RPMI8226 (cell line): ENCODE data around the gene LMTK3.
A peak's percentile ranks its signal among the peaks of the same experiment; 100 is the strongest.

Experiments
- DNase-seq: peaks from one replicate; pipeline ENCODE4 v3.0.0-alpha.2; 2015

The LMTK3 gene

DNA sequence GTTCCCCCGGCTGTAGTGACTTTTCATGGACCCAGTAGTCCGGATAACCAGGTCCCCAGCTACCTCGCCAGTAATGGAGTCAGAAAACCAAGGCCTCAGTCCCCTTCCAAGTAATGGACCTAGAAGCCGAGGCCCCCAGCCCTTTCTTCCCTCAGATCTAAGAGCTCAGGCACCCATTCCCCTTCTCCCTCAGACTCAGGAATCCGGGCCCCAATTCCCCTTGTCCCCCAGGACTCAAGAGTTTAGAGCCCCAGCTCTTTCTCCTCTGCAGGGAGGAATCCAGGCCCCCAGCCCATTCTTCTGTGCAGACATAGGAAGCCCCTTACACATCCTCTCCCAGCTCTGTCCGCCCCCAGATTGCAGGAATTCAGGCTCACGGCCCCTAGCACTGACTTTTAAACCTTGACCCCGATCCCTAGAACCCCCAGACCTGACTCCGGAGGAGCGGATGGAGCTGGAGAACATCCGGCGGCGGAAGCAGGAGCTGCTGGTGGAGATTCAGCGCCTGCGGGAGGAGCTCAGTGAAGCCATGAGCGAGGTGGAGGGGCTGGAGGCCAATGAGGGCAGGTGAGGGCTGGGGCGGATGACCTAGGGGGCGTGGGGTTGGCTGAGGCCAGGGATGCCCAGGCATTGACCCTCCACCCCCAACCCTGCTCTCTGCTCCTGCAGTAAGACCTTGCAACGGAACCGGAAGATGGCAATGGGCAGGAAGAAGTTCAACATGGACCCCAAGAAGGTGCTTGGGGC lies 41.5 kb downstream of the LMTK3 start:
- DNase-seq: no peak

DNA sequence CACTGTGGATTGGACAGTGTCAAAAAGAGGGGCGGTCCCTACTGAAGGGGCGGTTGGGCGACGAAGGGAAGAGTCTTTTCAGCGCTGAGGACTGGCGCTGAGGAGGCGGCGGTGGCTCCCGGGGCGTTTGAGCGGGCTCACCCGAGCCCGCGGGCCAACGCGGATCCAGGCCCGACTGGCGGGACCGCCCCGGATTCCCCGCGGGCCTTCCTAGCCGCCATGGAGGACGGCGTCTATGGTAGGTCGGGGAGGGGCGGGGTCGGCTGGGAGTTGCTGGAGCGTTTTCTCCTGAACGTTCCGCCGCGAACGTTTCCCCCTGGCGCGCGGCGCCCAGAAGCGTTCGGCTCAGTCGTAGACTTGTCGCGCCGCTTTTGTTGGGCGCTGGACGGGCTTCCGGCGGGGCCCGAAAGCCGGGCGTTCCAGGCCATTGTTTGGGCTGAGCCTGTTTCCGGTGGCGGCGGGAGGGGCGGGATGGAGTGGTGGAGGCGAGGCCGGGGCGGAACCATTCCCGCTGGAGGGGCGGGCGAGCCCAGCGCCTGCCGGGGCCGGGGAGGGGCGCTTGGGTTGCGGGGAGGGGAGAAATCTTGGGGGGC lies 42.2 kb downstream of the LMTK3 start, which contains the start of gene CYTH2:
CYTH2 (plus strand) TSS at position 81 of the 593 bp plus-strand sequence; CDS start at position 220, 139 bp downstream.
- peak; percentile 68 for DNase-seq

DNA sequence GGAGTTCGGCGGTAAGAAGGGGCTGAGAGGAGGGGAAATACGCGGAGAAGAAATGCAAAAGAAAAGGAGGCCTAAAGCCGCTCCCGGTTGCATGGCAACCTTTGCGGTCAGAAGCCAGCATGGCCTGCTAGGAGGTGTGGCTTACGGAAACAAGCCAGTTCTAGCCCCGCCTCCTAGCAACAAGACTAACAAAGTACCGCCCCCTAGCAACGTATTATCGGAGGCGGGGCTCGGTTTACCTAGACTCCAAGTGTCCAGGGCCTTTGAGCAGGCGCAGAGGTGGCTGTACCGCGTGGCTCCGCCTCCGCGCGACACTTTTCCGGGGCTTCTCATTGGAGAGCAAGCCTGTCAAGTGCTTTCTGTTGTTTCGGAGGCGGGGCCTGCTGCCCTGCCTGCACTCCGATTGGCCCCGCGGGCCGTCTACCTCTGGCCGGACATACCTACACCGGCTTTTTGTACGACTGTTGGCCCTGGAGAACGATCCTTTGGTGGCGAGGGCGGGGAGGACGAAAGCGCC lies 42.8 kb downstream of the LMTK3 start:
- peak; percentile 98 for DNase-seq

DNA sequence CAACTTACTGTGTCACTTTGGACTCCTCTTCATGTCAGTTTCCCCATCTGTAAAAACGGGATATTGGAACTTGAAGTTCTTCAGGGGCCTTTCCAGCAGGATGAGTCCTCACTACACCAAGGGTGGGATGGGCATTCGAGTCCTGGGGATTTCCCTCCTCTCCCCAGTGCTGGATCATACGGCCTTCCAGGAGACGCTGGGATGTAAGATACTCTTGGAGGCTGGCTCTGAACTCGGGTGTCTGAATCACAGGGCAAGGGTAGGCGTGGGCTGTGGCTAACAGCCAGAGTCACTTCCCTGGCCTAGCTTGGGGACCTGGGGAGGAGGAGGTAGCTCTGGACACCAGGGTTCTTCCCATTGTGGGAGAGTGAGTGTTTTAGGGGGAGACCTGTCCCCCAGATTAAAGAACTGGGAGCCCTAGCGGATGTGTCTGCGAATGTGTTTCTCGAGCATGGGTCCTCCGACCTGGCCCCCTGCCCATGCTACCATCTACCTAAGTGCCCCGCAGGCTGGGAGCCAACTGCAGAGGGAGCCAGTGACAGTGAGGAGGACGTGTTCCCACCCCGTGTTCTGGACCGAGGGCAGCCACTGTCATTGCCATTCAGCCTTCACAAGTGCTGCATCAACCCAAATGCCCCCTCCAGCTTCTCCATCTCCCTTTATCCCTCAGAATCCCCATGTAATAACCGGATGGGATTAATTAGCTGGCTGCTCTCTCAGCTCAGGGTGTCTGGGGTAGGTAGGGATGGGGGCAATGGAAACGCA lies 44.9 kb downstream of the LMTK3 start:
- DNase-seq: no peak

DNA sequence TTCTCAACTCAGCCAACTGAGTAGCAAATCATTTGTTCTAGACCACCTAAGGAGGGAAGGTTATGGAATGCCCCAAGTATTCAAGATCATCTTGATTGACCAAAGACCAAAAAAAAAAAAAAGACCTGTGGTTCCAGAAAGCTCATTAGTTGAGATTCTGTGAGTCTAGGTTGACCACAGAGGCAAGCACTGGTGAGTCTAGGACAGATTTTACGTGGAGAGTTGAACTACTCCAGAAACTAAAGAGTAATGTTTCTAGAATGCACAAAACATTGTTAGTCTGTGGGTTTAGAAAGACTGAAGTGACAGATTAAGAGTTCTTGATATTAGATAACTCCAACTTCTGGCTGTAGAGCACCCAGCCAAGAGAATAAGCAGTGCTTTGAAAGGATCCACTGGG lies 46.4 kb downstream of the LMTK3 start:
- no peak for DNase-seq

DNA sequence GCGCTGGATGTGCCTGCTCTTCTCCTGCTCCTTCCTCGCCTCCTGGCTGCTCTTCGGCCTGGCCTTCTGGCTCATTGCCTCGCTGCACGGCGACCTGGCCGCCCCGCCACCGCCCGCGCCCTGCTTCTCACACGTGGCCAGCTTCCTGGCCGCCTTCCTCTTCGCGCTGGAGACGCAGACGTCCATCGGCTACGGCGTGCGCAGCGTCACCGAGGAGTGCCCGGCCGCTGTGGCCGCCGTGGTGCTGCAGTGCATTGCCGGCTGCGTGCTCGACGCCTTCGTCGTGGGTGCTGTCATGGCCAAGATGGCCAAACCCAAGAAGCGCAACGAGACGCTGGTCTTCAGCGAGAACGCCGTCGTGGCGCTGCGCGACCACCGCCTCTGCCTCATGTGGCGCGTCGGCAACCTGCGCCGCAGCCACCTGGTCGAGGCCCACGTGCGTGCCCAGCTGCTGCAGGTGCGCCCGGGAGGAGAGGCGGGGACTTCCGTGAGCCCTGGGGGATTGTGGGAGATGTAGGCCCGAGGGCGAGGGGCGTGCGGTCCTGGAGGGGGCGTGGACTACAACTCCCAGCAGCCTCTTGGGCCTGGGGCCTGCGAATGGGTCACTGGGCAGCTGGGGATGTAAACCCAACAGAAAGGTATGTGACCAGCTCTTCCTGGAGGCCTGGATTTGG lies 49.5 kb downstream of the LMTK3 start:
- DNase-seq: no peak

DNA sequence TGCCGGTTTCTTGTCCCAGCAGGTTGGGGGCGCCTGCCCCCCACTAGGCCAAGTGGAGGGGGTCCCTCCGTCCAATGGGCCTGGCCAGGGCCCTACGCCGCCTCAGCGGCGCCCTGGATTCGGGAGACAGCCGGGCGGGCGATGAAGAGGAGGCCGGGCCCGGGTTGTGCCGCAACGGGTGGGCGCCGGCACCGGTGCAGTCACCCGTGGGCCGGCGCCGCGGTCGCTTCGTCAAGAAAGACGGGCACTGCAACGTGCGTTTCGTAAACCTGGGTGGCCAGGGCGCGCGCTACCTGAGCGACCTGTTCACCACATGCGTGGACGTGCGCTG lies 50.0 kb downstream of the LMTK3 start:
- no peak for DNase-seq

DNA sequence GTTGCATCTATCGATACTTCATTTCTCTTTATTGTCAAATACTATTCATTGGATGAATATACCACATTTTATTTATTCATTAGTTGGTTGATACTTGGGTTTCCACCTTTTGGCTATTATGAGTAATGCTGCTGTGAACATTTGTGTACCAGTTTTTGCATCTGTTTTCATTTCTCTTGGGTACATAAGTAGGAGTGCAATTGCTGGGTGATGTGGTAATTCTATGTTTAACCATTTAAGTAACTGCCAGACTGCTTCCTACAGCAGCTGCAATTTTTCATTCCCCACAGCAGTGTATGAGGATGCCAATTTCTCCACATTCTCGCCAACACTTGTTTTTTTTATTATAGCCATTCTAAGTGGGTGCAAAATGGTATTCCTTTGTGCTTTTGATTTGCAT lies 53.6 kb downstream of the LMTK3 start:
- DNase-seq: no peak

DNA sequence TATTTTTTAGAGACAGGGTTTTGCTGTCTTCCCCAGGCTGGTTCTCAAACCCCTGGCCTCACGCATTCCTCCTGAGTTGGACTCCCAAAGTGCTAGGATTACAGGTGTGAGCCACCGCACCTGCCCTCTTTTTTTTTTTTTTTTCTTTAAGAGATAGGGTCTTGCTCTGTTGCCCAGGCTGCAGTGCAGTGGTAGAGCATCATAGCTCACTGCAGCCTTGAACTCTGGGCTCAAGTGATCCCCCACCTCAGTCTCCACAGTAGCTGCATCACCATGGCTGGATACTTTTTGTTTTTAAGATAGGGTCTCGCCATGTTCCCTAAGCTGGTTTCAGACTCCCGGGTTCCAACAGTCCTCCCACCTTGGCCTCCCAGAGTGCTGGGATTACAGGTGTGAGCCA lies 54.8 kb downstream of the LMTK3 start:
- no peak for DNase-seq

DNA sequence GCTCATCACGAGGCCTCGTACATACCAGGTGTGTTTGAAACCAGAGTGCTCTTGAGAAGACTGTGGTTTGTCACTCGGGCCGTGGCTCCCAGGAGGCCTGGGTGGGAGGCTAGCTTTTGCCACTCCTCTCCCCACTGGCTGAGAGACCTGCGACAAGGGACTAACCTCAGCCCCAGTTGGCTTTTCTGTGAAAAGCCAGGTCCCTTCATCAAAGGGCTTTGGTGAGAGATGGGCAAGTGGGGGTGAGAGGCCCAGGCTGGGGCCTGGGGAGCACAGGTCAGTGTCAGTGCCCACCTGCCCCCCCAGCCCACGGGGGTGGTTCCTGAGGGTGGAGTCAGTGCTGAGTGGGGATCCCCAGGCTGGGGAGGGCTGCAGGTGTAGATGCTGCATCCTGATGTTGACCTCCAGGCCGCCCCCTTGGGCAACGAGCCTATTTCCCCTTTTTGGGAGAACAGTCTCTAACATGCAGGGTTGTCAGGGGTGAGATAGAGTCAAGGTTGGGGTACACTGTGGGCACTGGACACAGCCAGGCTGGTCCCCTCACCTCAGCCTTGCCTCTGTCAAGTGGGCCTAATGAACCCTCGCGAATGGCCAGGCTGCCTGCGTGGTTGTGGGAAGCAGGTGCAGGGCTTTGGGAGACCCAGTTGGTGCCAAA lies 55.6 kb downstream of the LMTK3 start:
- no peak for DNase-seq

DNA sequence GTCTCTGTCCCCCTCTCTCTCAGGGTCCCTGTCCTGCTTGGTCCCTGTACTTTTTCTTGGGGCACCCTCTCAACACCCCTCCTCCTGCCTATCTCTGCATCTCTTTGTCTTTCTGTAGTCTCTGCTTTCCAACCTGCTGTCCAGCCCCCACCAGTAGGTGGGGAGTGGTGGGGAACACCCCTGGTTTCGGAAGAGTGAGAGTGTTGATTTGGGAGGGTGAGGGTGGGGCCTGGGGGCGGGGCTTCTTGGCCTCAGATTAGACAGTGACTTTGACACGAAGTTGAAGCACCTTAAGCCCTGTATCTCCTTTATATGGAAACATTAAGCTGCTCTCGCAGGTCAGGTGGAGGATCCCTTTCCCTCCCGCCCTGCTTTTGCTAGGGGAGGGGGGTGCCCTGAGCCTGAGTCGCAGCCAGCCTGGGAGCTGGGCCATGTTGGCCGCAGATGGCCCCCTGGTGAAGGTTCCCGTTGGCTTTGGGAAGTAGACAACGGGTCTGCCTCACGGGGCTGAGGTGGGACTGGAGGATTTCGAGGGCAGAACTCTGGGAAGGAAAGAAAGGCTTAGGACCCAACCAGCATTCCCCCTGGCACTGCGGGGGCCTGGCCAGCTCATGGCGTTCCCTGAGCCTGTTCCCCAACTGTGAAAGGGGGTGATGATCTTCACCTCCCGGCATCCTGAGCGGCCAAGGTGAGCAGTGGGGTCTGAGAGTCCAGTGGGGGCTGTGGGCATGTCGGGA lies 56.3 kb downstream of the LMTK3 start, which contains the start of gene KCNJ14:
KCNJ14 (plus strand) TSS at position 404 of the 737 bp plus-strand sequence. CDS start 6,151 bp downstream, outside the sequence.
- DNase-seq: no peak

DNA sequence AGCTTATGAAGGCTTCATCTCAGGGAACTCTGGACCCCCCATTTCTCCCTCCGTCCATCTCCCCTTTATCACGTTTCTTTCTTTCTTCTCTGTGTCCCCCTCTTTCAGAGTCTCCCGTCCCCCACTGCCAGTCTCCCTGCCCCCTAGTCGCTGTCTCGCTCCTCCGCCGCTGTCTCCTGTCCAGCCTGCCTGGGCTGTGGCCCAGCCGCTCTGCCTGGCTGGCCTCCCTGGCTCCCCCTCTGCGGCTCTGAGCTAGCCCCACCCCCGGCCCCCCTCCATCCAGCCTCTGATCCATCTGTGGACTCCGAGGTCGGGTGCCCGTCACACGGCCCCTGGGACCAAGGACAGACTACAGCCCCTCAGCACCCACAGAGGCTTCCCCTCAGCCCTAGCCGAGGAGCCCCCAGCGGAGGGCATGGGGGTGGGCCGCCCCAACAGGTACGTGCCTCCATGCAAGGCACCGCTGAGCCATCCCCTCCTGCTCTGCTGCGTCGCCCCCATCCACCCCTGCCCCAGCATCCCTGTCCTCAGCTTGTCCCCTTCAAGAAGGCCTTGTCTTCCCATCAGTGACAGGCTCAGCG lies 57.4 kb downstream of the LMTK3 start:
- no peak for DNase-seq

DNA sequence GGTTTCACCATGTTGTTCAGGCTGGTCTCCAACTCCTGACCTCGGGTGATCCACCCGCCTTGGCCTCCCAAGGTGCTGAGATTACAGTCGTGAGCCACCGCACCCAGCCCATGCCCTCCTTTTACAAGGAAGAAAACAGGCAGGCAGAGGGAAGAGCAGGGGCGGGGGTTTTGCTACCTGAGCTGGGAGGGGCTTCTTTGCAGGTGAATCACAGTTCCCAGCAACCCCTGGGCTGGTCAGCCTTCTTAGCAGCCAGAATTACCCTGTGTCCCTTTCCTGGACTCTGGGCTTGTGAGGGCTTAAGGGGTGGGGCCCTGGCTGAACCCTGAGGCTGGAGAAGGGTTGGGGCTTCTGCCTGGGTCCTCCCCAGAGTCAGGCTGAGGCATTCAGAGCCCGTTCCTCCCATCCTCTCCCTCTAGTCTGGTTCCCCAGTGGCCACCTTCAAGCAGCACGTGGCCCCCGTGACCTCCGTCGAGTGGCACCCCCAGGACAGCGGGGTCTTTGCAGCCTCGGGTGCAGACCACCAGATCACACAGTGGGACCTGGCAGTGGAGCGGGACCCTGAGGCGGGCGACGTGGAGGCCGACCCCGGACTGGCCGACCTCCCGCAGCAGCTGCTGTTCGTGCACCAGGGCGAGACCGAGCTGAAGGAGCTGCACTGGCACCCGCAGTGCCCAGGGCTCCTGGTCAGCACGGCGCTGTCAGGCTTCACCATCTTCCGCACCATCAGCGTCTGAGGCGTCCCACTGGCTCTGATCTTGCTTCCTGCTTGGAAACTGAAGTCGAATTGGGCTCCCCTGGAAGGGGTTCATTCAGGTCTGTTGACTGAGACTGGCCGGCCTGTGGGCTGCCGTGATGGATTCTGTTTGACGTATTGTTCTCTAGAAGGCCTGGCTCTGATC lies 59.1 kb downstream of the LMTK3 start:
- no peak for DNase-seq

DNA sequence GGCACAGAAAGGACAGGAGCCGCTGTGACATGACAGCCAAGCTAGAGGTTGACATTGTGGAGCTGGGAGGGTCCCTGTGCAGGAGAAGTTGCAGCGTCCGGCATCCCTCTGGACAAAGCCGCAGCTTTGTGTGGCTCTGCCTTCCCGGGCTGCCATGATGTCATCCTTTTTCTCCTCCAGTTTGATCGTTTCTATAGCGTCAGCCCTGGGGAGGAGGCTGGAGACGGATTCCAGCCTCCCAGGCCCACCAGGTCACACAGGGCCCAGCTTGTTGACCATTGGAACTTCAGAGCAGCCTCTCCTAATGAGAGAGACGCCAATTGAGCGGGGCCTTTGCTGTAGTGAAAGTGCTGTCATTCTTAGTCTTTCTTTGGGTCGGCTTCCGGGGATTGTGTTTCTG lies 60.0 kb downstream of the LMTK3 start:
- DNase-seq: no peak

DNA sequence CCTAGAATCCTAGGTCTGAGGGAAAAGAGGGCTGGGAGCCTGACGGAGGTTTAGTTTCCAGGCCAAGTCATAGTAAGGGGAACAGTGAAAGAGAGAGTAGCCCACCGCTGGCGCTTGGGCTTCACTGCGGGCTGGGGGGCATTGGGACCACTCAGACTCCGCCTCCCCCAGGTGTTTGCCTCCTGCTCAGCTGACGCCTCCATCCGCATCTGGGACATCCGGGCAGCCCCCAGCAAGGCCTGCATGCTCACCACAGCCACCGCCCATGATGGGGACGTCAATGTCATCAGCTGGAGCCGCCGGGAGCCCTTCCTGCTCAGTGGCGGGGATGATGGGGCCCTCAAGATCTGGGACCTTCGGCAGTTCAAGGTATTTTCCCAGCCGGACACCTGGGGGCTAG lies 60.8 kb downstream of the LMTK3 start:
- DNase-seq: no peak

DNA sequence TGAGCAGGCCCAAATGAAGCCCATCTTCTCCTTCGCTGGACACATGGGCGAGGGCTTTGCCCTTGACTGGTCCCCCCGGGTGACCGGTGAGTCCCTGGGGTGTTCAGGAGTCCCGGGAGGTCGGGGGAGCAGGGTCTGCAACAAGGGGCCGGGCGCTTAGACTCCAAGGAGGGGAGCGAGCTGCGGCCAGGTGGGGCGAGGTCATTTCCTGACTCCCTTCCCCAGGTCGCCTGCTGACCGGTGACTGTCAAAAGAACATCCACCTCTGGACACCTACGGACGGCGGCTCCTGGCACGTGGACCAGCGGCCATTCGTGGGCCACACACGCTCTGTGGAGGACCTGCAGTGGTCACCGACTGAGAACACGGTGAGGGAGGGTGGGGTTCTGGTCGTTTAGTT lies 61.2 kb downstream of the LMTK3 start:
- no peak for DNase-seq

DNA sequence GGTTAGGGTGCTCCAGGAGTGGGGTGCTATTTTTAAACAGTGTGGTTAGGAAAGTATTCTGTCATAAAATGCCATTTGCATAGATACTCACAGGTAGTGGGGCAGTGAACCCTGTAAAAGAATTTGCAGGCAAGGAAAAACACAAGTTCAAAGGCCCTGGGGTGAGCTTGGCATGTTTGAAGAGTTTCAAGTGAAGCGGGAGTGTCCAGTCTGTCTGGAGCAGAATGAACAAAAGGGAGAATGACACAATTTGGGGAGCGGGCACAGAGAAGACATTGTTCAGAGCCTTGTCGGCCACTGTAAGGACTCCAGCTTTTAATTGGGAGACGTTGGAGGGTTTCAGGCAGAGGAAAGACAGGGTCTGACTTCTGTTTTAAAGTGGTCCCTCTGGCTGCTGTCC lies 63.1 kb downstream of the LMTK3 start:
- no peak for DNase-seq

DNA sequence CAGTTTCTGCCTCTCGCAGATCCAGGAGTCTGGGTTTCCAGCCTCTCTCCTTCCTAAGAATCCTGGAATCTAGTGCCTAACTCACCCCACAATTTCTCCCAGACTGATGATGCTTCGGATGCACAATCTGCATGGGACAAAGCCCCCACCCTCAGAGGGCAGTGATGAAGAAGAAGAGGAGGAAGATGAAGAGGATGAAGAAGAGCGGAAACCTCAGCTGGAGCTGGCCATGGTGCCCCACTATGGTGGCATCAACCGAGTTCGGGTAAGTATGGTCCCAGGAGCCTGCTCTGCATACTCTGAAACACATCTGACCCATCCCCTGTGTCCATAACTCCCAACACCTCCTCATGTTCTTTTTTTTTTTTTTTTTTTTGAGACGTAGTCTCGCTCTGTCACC lies 65.1 kb downstream of the LMTK3 start:
- DNase-seq: no peak

DNA sequence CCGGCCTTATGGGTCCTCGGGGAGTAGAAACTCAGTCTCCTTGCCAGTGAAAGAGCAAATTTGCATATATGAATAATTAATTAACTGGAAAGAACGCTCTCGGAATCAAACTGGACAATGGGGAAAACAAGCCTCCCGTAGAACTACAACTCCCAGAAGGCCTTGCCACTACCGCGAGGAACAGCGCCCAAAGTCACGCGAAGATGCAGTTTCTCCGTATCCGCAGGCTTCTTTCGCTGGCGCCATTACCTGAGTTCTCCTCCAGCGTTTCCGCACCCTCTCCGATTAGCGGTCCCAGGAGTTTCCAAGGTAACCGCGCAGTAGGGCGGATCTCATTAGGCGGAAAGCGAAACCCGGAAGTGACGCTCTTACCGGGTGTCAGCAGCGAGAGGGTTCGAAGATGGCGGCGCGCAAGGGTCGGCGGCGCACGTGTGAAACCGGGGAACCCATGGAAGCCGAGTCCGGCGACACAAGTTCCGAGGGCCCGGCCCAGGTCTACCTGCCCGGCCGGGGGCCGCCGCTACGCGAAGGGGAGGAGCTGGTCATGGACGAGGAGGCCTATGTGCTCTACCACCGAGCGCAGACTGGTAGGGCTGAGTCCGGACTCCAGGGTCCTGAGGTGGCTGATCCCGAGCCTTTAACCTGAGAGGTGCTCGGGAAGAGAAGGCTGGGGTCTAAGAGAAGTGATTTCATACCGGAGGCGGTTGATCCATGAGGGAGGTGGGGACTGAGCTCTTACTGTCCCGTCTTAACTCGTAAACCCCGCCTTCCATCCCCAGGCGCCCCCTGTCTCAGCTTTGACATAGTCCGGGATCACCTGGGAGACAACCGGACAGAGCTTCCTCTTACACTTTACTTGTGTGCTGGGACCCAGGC lies 65.8 kb downstream of the LMTK3 start, which contains the start of gene GRWD1:
GRWD1 (plus strand) TSS at position 378 of the 876 bp plus-strand sequence; CDS start at position 401, 23 bp downstream.
- peak; percentile 96 for DNase-seq
